ENCODE results near the gene GSG1L. TPM values are rescaled to one million over a fixed set of nuclear protein-coding genes. Genes with fewer than 3 reads are reported as not detected.

The GSG1L gene
- total and polyA plus RNA-seq, 9 of the 15 experiments (the other 6 are each of a cell fraction or from before 2014, with no cell fraction given): not detected

- TF ChIP-seq SP1 (CRISPR knock-in tag; IDR thresholded peaks at IDR 0.05): no peak
- TF ChIP-seq, protein P1, sequence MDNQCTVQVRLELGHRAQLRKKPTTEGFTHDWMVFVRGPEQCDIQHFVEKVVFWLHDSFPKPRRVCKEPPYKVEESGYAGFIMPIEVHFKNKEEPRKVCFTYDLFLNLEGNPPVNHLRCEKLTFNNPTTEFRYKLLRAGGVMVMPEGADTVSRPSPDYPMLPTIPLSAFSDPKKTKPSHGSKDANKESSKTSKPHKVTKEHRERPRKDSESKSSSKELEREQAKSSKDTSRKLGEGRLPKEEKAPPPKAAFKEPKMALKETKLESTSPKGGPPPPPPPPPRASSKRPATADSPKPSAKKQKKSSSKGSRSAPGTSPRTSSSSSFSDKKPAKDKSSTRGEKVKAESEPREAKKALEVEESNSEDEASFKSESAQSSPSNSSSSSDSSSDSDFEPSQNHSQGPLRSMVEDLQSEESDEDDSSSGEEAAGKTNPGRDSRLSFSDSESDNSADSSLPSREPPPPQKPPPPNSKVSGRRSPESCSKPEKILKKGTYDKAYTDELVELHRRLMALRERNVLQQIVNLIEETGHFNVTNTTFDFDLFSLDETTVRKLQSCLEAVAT (IDR thresholded peaks at IDR 0.05): no peak
- TF ChIP-seq ZNF282 (CRISPR knock-in tag; IDR thresholded peaks at IDR 0.05): no peak
Measured at GRCh38 chr16:27789595-27790241, 273.8 kb downstream of the GSG1L start (continued).

DNA sequence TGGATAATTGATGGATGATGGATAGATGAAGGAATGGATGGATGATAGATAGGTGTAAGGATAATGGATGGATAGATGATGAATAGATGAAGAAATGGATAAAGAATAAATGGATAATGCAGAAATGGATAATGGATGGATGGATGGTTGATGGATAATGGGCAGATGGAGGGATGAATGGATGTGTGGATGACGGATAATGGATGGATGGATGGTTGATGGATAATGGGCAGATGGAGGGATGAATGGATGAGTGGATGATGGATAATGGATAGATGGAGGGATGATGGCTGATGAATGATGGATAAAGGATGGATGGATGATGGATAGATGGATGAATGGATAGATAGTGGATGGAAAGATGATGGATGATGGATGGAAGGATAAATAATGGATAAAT is 274.4 kb downstream of the GSG1L start:
- Histone ChIP-seq H3K9me1 (ENCODE audit: control insufficient read depth, insufficient read depth, low read length) (no peaks in the 10 kb centered on the region), H3K27me3 (ENCODE audit: control insufficient read depth in 2 of 2, insufficient read depth in 2 of 2, low read length in 2 of 2) (peaks cover 0 to 30% of the 10 kb centered on the region in 2 experiments; a peak in 3 of 5 replicates), H3K9ac (ENCODE audit: insufficient read depth in 1 of 2, low read depth in 2 of 2, low read length in 2 of 2) (no peak overlapping the region), H3K79me2 (ENCODE audit: control insufficient read depth, insufficient read depth, low read length) (no peaks in the 10 kb centered on the region), H3K9me3 (replicated peaks; ENCODE audit: control insufficient read depth, insufficient read depth, low read depth, low read length) (no peaks in the 10 kb centered on the region), H3K4me2 (ENCODE audit: insufficient read depth, low read length) (no peak overlapping the region), H3K36me3 (ENCODE audit: control insufficient read depth, insufficient read depth, low read length) (no peaks in the 10 kb centered on the region), H3K27ac (ENCODE audit: extremely low read depth, low read depth, low read length) (no peak overlapping the region), H3K4me1 (replicated peaks in 1 of 2; ENCODE audit: control insufficient read depth in 2 of 2, insufficient read depth in 2 of 2, low read length in 2 of 2) (no peaks in the 10 kb centered on the region; a peak in 2 of 5 replicates), H4K20me1 (replicated peaks; ENCODE audit: control insufficient read depth, insufficient read depth, low read length) (peaks cover 3% of the 10 kb centered on the region; the same call in 1 of the 2 replicates), H2AFZ (ENCODE audit: low read depth, low read length) (no peak overlapping the region), H3K4me3 (no peak overlapping the region)
- WGBS (ENCODE audit: insufficient coverage, low coverage, missing lambda C conversion rate): 0% methylated on average over 1 of the region's 1 CpG
- TF ChIP-seq MBD2 (IDR thresholded peaks at IDR 0.05; ENCODE audit: borderline replicate concordance, low read depth) (no peak), HEY1 (CRISPR knock-in tag; IDR thresholded peaks at IDR 0.05; ENCODE audit: borderline replicate concordance) (no peak)
- ATAC-seq (no peak), DNase-seq (ENCODE audit: extremely low read depth in 1 of 4, low spot score in 3 of 4) (no peak), FAIRE-seq (no peak)
- in situ Hi-C loops (cut with MboI): no loop called here
- BruUV-seq (replicated peaks): no TSS peak
- POLR2A ChIA-PET: no interaction called here
- intact Hi-C loops (cut with micrococcal nuclease): no loop called here
- CTCF ChIA-PET (ENCODE audit: low intra/inter-chr PET ratio): no interaction called here

Data from K562 (cell line).